GM04503 (cell line): ENCODE measurements around the gene RNF150.

ENCODE experiments used
- DNase-seq: peaks from one replicate; pipeline ENCODE4 v3.0.0-alpha.2; 2012; ENCODE audit warnings: low read depth

RNF150 gene

GRCh38 chr4:141023051-141023450 is 110.2 kb downstream of the RNF150 start:
- DNase-seq: no peak

- DNase-seq: no peak
Measured at GRCh38 chr4:141022111-141022695, 111.1 kb downstream of the RNF150 start.

GRCh38 chr4:141021397-141022110 is 111.7 kb downstream of the RNF150 start:
- no peak for DNase-seq

- peak; percentile 47 for DNase-seq
Measured at GRCh38 chr4:141020801-141021261, 112.4 kb downstream of the RNF150 start.

- no peak for DNase-seq
Measured at GRCh38 chr4:141019768-141020167, 113.5 kb downstream of the RNF150 start.

GRCh38 chr4:141016117-141016798 is 117.0 kb downstream of the RNF150 start:
- DNase-seq: no peak

GRCh38 chr4:141013899-141014298 is 119.4 kb downstream of the RNF150 start:
- DNase-seq: no peak

GRCh38 chr4:141011901-141012315 is 121.4 kb downstream of the RNF150 start:
- no peak for DNase-seq

- DNase-seq: no peak
Measured at GRCh38 chr4:141009931-141010330, 123.3 kb downstream of the RNF150 start.

GRCh38 chr4:141009129-141009528 is 124.1 kb downstream of the RNF150 start:
- no peak for DNase-seq

GRCh38 chr4:141006242-141006802 is 126.9 kb downstream of the RNF150 start:
- DNase-seq: no peak

- no peak for DNase-seq
Measured at GRCh38 chr4:141004823-141005222, 128.4 kb downstream of the RNF150 start.

- no peak for DNase-seq
Measured at GRCh38 chr4:141003193-141003592, 130.1 kb downstream of the RNF150 start.

- no peak for DNase-seq
Measured at GRCh38 chr4:141002323-141002805, 130.9 kb downstream of the RNF150 start.

GRCh38 chr4:140996766-140997165 is 136.5 kb downstream of the RNF150 start:
- peak; percentile 69 for DNase-seq

GRCh38 chr4:140995058-140995457 is 138.2 kb downstream of the RNF150 start:
- DNase-seq: no peak

GRCh38 chr4:140994015-140994414 is 139.3 kb downstream of the RNF150 start:
- DNase-seq: no peak

GRCh38 chr4:140993370-140993769 is 139.9 kb downstream of the RNF150 start:
- DNase-seq: no peak

- DNase-seq: no peak
Measured at GRCh38 chr4:140989944-140990343, 143.3 kb downstream of the RNF150 start.

- no peak for DNase-seq
Measured at GRCh38 chr4:140986045-140986444, 147.2 kb downstream of the RNF150 start.

GRCh38 chr4:140982613-140983340 is 150.5 kb downstream of the RNF150 start:
- no peak for DNase-seq
